Smooth muscle cell (in vitro differentiated cells): ENCODE results near the gene GALNT9. TPM values are rescaled to one million over a fixed set of nuclear protein-coding genes. Genes with fewer than 3 reads are reported as not detected.
A peak's percentile ranks its signal among the peaks of the same experiment; 100 is the strongest.

Experiments
- DNase-seq: peaks from one replicate; lab custom pipeline; 2025; ENCODE audit not compliant: unreplicated experiment; lab: John Stamatoyannopoulos, UW
- H2AFZ ChIP-seq: fragments of 200-600 bp; sonication (generic); 2 replicates; pipeline ENCODE4 v1.6.0; 2016; ENCODE audit warnings: antibody characterized with exemption, low read depth, mild to moderate bottlenecking
- H3F3A ChIP-seq: fragments of 200-600 bp; sonication (generic); 2 replicates; pipeline ENCODE4 v1.6.0; 2017; ENCODE audit warnings: antibody characterized with exemption, low read depth
- H3K27ac ChIP-seq: fragments of 200-600 bp; sonication (generic); 2 replicates; pipeline ENCODE4 v1.5.1; 2016; ENCODE audit warnings: low read depth, mild to moderate bottlenecking
- H3K27me3 ChIP-seq: fragments of 200-600 bp; sonication (generic); 2 replicates; pipeline ENCODE4 v1.6.1; 2016; ENCODE audit warnings: low read depth, mild to moderate bottlenecking
- H3K36me3 ChIP-seq: fragments of 200-600 bp; sonication (generic); 2 replicates; pipeline ENCODE4 v1.5.1; 2016; ENCODE audit warnings: low read depth
- H3K4me1 ChIP-seq: fragments of 200-600 bp; sonication (generic); 2 replicates; pipeline ENCODE4 v1.5.1; 2016; ENCODE audit warnings: low read depth
- H3K4me2 ChIP-seq: fragments of 200-600 bp; sonication (generic); 2 replicates; pipeline ENCODE4 v1.6.0; 2016; ENCODE audit warnings: mild to moderate bottlenecking
- H3K4me3 ChIP-seq: fragments of 200-600 bp; sonication (generic); 2 replicates; pipeline ENCODE4 v1.5.1; 2016; ENCODE audit warnings: mild to moderate bottlenecking
- H3K79me2 ChIP-seq: fragments of 200-600 bp; sonication (generic); 2 replicates; pipeline ENCODE4 v1.6.0; 2016; ENCODE audit warnings: low read depth, mild to moderate bottlenecking
- H3K9ac ChIP-seq: fragments of 200-600 bp; sonication (generic); 2 replicates; pipeline ENCODE4 v1.6.0; 2016; ENCODE audit warnings: low read depth
- H3K9me3 ChIP-seq: fragments of 200-600 bp; sonication (generic); replicated peaks from 2 replicates; pipeline ENCODE4 v1.5.1; 2016; ENCODE audit warnings: low read depth
- H4K20me1 ChIP-seq: fragments of 200-600 bp; sonication (generic); 2 replicates; pipeline ENCODE4 v1.6.0; 2016; ENCODE audit warnings: low read depth
- WGBS: methylation state at CpG from one replicate; pipeline ENCODE4 v1.1.7; 2016; ENCODE audit warnings: low lambda C conversion rate; 5-methylcytosine and 5-hydroxymethylcytosine counted together
- polyA plus RNA-seq: library from polyadenylated mRNA; unstranded; fragments of >200 nt; fragmentation: Nextera tagmentation; extraction: Ambion mirVana; gene quantifications from 2 replicates; pipeline ENCODE4 v1.2.1, GENCODE V29; 2016
- total RNA-seq: library from RNA; depleted of rRNA; stranded (reverse); fragments of >200 nt; gene quantifications from 2 replicates; pipeline ENCODE4 v1.2.3, GENCODE V29; 2014
- TF ChIP-seq, protein P1 (sequence below): fragments of 200-600 bp; sonication (generic); IDR thresholded peaks from 2 replicates; pipeline ENCODE4 v1.5.1; 2017; ENCODE audit warnings: borderline replicate concordance, mild to moderate bottlenecking, antibody characterized with exemption; ENCODE audit not compliant: insufficient read depth, poor library complexity, severe bottlenecking

GALNT9 gene
- total and polyA plus RNA-seq, 2 experiments from 2014 or later = 1.1 TPM; not detected in 1

DNA sequence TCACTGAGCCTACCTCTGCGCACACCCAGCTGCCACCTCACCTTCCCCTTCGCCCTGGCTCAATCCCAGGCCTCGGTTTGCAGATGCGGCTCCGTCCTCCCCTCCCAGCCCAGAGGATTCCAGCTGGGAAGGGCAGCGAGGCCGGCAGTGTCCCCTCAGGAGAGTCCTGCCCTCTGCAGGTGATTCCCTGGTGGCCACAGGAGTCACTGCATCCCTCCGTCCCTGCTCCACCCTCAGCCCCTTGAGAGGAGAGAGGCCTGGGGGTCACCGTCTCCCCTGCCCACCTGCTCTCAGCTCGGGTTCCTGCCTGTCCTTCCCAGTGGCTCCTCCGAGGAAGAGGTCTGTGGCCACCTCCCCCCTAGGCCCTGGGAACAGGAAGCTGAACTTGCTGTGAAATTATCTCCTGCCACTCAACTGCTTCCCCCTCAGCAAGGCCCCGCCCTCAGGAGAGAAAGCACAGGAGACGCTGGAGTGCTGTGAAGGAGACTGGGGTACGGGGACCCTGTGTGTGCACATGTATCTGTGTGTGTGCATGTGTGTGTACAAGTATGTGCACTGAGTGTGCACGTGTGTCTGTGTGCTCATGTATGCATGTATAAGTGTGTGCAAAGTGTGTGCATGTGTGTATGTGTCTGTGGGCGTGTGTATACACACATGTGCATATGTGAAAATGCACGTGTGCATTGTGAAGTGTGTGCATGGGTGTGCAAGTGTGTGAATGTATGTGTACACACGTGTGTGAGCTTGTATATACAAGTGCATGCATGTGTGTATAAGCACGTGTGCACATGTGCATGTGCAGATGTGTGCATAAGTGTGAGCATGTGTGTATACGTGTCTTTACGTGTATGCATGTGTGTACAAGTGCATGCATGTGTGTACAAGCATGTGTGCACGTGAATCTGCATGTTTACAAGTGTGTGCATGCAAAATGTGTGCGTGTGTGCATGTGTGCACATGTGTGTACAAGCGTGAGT lies 13.2 kb upstream of the GALNT9 start:
- no peaks in the 10 kb centered on the region for H3K9me3 ChIP-seq
- H3K27me3 ChIP-seq = peaks cover 12% of the 10 kb centered on the region
- 67% methylated on average over 24 of the region's 24 CpGs for WGBS

DNA sequence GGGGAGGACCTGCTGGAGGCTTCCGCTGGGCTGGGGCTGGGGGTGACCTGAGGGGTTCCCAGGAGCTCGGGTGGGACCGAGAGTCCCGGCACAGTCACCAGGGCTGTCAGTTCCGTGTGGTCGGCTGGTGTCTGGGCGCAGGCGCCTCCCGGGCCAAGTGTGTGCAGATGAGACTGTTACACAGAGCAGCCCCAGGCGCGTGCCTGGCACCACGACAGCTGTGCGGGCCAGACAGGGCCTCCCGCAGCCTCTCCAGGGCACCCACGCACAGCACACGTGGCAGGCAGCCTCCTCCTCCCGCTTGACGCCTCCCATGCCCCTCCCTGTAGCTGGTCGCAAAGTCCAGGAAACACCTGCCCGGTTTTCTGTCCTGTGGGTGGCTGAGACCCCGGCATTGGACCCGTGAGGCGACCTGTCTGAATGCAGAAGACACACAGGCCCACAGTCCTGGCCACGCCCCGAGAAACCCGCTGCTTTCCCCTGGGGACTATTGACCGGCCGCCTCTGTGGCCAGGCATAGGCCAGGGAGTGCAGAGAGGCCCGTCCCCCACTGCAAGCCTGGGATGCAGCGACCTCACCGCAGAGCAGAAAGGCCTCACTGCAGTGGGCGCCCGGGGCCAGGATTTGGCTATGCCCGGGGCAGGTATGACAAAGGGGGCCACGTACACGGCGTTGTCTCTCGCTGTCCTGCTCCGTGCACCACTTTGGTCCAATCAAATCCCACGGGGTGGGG lies 12.1 kb upstream of the GALNT9 start:
- H3K4me3 ChIP-seq = no peak overlapping the region
- H3K27me3 ChIP-seq = peaks cover 12% of the 10 kb centered on the region
- no peaks in the 10 kb centered on the region for H3K79me2 ChIP-seq
- H3K4me2 ChIP-seq = no peak overlapping the region
- no peak overlapping the region for H3K27ac ChIP-seq
- H3K9me3 ChIP-seq = no peaks in the 10 kb centered on the region
- no peaks in the 10 kb centered on the region for H3K36me3 ChIP-seq
- 91% methylated on average over 34 of the region's 40 CpGs for WGBS
- no peaks in the 10 kb centered on the region for H3K4me1 ChIP-seq
- DNase-seq = no peak
- H3K9ac ChIP-seq = no peak overlapping the region
- H4K20me1 ChIP-seq = no peaks in the 10 kb centered on the region
- no peaks in the 10 kb centered on the region for H3F3A ChIP-seq
- no peak overlapping the region for H2AFZ ChIP-seq
- TF ChIP-seq, protein P1, sequence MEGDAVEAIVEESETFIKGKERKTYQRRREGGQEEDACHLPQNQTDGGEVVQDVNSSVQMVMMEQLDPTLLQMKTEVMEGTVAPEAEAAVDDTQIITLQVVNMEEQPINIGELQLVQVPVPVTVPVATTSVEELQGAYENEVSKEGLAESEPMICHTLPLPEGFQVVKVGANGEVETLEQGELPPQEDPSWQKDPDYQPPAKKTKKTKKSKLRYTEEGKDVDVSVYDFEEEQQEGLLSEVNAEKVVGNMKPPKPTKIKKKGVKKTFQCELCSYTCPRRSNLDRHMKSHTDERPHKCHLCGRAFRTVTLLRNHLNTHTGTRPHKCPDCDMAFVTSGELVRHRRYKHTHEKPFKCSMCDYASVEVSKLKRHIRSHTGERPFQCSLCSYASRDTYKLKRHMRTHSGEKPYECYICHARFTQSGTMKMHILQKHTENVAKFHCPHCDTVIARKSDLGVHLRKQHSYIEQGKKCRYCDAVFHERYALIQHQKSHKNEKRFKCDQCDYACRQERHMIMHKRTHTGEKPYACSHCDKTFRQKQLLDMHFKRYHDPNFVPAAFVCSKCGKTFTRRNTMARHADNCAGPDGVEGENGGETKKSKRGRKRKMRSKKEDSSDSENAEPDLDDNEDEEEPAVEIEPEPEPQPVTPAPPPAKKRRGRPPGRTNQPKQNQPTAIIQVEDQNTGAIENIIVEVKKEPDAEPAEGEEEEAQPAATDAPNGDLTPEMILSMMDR = no peak

More for the DNA sequence above, 13.2 kb upstream of the GALNT9 start:
- H3K79me2 ChIP-seq = no peaks in the 10 kb centered on the region
- no peaks in the 10 kb centered on the region for H3K4me1 ChIP-seq
- no peak overlapping the region for H3K4me2 ChIP-seq
- H2AFZ ChIP-seq = no peak overlapping the region
- H3K27ac ChIP-seq = no peak overlapping the region
- TF ChIP-seq, protein P1 = peak; percentile 24
- no peaks in the 10 kb centered on the region for H3F3A ChIP-seq
- H3K36me3 ChIP-seq = no peaks in the 10 kb centered on the region
- H3K4me3 ChIP-seq = no peak overlapping the region
- no peaks in the 10 kb centered on the region for H4K20me1 ChIP-seq
- no peak overlapping the region for H3K9ac ChIP-seq
- DNase-seq = no peak

DNA sequence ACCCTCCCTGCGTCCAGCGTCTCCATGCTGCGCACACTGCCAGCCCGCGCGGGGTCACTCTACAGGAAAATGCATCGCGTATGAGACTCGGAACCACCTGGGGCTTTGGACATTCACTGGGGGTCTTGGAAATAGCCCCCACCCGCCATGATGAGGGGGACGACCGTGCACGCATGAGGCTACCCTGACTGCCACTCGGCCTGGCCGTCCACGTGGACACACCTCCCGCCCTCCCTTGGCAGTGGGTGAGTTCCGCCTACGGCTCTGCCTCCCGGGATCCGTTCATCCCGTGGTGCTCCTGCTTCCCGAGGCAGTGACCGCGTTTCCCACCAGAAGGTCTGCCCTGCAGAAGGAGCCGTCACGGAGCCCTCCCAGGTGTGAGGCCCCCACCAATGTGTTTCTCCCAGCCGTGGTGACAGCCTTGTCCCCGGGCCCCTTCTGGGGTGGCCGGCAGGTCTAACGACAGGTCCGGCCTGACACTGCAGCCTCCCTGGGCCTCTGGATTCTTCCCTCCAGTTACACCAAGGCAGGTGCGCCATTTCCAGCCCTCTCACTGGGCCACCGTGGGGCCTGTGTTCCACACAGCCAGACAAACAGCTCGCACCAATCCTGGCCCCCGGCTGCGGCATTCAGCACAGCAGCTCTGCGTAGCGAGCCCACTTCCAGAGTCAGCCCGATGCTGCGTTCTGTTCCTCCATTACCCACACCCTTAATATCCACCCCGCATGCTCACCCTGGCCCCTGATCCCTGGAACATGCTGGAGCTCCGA lies 11.1 kb upstream of the GALNT9 start:
- H3K4me3 ChIP-seq = no peak overlapping the region
- peaks cover 12% of the 10 kb centered on the region for H3K27me3 ChIP-seq
- no peaks in the 10 kb centered on the region for H4K20me1 ChIP-seq
- DNase-seq = no peak
- H3K4me1 ChIP-seq = no peaks in the 10 kb centered on the region
- H3K4me2 ChIP-seq = no peak overlapping the region
- no peaks in the 10 kb centered on the region for H3K79me2 ChIP-seq
- H3K9me3 ChIP-seq = no peaks in the 10 kb centered on the region
- H2AFZ ChIP-seq = no peak overlapping the region
- TF ChIP-seq, protein P1 = no peak
- WGBS = 89% methylated on average over 40 of the region's 43 CpGs
- no peak overlapping the region for H3K9ac ChIP-seq
- no peak overlapping the region for H3K27ac ChIP-seq
- H3K36me3 ChIP-seq = no peaks in the 10 kb centered on the region
- no peaks in the 10 kb centered on the region for H3F3A ChIP-seq
